K562 (cell line): ENCODE measurements around the gene RTN4. TPM values are rescaled to one million over a fixed set of nuclear protein-coding genes. Genes with fewer than 3 reads are reported as not detected.
A peak's percentile ranks its signal among the peaks of the same experiment; 100 is the strongest.

Experiments
- CAMTA2 ChIP-seq: fragments of 250-450 bp; sonication (Bioruptor Pico); conservative IDR thresholded peaks from 2 replicates; pipeline ENCODE4 v1.5.1; 2022
- CHD2 ChIP-seq: IDR thresholded peaks from 2 replicates; pipeline ENCODE4 v1.6.1; 2011; ENCODE audit warnings: low read depth, low read length
- ELF1 ChIP-seq: fragments of 200-800 bp; sonication (Bioruptor generic); IDR thresholded peaks from 2 replicates; pipeline ENCODE4 v1.6.1; 2016; ENCODE audit warnings: missing genetic modification characterization, missing compliant biosample characterization
- ERF ChIP-seq: fragments of 450-650 bp; formaldehyde crosslinking; IDR thresholded peaks from 2 replicates; pipeline ENCODE4 v1.4.0; 2020; ENCODE audit warnings: mild to moderate bottlenecking, mixed read lengths
- KDM2B ChIP-seq: fragments of 250-450 bp; sonication (Bioruptor Pico); IDR thresholded peaks from 2 replicates; pipeline ENCODE4 v1.8.0; 2021; ENCODE audit warnings: mild to moderate bottlenecking, moderate library complexity
- LCOR ChIP-seq: sonication (generic); formaldehyde crosslinking; IDR thresholded peaks from 2 replicates; pipeline ENCODE4 v1.8.0; 2022; ENCODE audit warnings: mild to moderate bottlenecking, missing genetic modification reagents
- MCM5 ChIP-seq: fragments of 450-650 bp; IDR thresholded peaks from 2 replicates; pipeline ENCODE4 v1.6.1; 2016; ENCODE audit warnings: low read depth
- NFXL1 ChIP-seq: fragments of 450-650 bp; formaldehyde crosslinking; IDR thresholded peaks from 2 replicates; pipeline ENCODE4 v1.4.0; 2021; ENCODE audit warnings: mild to moderate bottlenecking
- RBFOX2 ChIP-seq: fragments of 200-400 bp; formaldehyde crosslinking; IDR thresholded peaks from 2 replicates; pipeline ENCODE4 v1.6.1; 2017; ENCODE audit warnings: low read depth, mild to moderate bottlenecking, low read length, moderate library complexity
- SMAD1 ChIP-seq: fragments of 150-350 bp; IDR thresholded peaks from 2 replicates; pipeline ENCODE4 v1.6.1; 2014; ENCODE audit warnings: low read length, low read depth; ENCODE audit not compliant: partially characterized antibody
- SMARCA4 ChIP-seq: fragments of 450-650 bp; IDR thresholded peaks from 2 replicates; pipeline ENCODE4 v1.6.1; 2016
- ZC3H4 ChIP-seq: sonication (generic); formaldehyde crosslinking; IDR thresholded peaks from 2 replicates; pipeline ENCODE4 v1.9.0; 2021; ENCODE audit warnings: missing genetic modification reagents, borderline replicate concordance
- polyA plus RNA-seq, 8 experiments: library from polyadenylated mRNA; depleted of rRNA in 4 of 8; stranded (reverse) in 5 of 8; unstranded in 3 of 8; fragments of >200 nt; fragmentation: Nextera tagmentation in 2 of 8; fragmentation: Illumina TruSeq in 1 of 8; extraction: Ambion mirVana in 2 of 8; extraction: Trizol in 1 of 8; gene quantifications; 2 replicates each; pipeline versions ENCODE4 v1.2.1 to v1.2.3, GENCODE V29; 2011 to 2014; ENCODE audit warnings: inconsistent platforms in 1 of 8, missing spikeins in 1 of 8
- total RNA-seq, 7 experiments: library from RNA; depleted of rRNA in 6 of 7; stranded (reverse); fragments of >200 nt in 6 of 7; fragmentation: Illumina TruSeq in 2 of 7; extraction: Trizol in 2 of 7; gene quantifications; 2 replicates each; pipeline versions ENCODE4 v1.2.1 to v1.2.3, GENCODE V29; 2011 to 2021; ENCODE audit warnings: low replicate concordance in 1 of 7
- TF ChIP-seq, protein P1 (sequence below): fragments of 450-650 bp; IDR thresholded peaks from 2 replicates; pipeline ENCODE4 v1.6.1; 2018; ENCODE audit warnings: mild to moderate bottlenecking, low read depth; ENCODE audit not compliant: partially characterized antibody
- TF ChIP-seq, protein P2 (sequence below): fragments of 250-450 bp; sonication (Bioruptor Pico); IDR thresholded peaks from 2 replicates; pipeline ENCODE4 v1.8.0; 2022; ENCODE audit warnings: moderate library complexity, mild to moderate bottlenecking, inconsistent platforms
- TF ChIP-seq, protein P3 (sequence below): fragments of 250-450 bp; sonication (Bioruptor Pico); IDR thresholded peaks from 2 replicates; pipeline ENCODE4 v1.8.0; 2022; ENCODE audit warnings: moderate library complexity, mild to moderate bottlenecking, inconsistent platforms
- TF ChIP-seq, protein P4 (sequence below): fragments of 200-400 bp; formaldehyde crosslinking; IDR thresholded peaks from 2 replicates; pipeline ENCODE4 v1.6.1; 2017; ENCODE audit warnings: mild to moderate bottlenecking, low read depth, low read length, moderate library complexity
- TF ChIP-seq, protein P5 (sequence below): IDR thresholded peaks from 2 replicates; pipeline ENCODE4 v1.6.1; 2011; ENCODE audit not compliant: insufficient read length; ENCODE audit errors: extremely low read depth
- TF ChIP-seq, protein P6 (sequence below): fragments of 450-650 bp; IDR thresholded peaks from 2 replicates; pipeline ENCODE4 v1.6.1; 2017; ENCODE audit warnings: antibody characterized with exemption
- TF ChIP-seq, protein P7 (sequence below): fragments of 250-450 bp; sonication (Bioruptor Pico); IDR thresholded peaks from 2 replicates; pipeline ENCODE4 v1.5.0; 2020; ENCODE audit warnings: mild to moderate bottlenecking, borderline replicate concordance

Gene RTN4
- total and polyA plus RNA-seq, 9 of the 15 experiments (the other 6 are each of a cell fraction or from before 2014, with no cell fraction given): 73.0 to 248 (median 116) TPM

DNA sequence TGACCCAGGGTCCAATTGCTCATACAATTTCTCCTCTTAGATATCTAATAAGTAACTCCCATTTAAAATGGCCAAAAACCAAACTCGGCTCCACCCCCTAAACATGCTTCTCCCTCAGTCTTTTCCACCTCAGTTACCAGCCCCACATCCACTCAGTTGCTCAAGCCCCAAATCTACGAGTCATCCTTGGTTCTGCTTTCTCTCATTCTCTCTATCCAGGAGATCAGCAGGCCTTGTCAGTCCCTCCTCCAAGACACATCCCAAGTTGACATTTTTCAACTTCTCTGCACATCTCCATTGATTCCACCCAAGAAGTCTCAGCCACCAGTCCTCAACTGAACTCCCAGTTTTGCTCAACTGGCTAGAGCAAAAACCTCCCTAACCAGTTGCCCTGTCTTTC is 40.5 kb upstream of the RTN4 start (continued):
- TF ChIP-seq, protein P1, sequence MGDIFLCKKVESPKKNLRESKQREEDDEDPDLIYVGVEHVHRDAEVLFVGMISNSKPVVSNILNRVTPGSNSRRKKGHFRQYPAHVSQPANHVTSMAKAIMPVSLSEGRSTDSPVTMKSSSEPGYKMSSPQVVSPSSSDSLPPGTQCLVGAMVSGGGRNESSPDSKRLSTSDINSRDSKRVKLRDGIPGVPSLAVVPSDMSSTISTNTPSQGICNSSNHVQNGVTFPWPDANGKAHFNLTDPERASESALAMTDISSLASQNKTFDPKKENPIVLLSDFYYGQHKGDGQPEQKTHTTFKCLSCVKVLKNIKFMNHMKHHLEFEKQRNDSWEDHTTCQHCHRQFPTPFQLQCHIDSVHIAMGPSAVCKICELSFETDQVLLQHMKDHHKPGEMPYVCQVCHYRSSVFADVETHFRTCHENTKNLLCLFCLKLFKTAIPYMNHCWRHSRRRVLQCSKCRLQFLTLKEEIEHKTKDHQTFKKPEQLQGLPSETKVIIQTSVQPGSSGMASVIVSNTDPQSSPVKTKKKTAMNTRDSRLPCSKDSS: no peak
- TF ChIP-seq, protein P2, sequence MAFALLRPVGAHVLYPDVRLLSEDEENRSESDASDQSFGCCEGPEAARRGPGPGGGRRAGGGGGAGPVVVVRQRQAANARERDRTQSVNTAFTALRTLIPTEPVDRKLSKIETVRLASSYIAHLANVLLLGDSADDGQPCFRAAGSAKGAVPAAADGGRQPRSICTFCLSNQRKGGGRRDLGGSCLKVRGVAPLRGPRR (CRISPR knock-in tag): no peak
- TF ChIP-seq NFXL1: no peak
- TF ChIP-seq, protein P3, sequence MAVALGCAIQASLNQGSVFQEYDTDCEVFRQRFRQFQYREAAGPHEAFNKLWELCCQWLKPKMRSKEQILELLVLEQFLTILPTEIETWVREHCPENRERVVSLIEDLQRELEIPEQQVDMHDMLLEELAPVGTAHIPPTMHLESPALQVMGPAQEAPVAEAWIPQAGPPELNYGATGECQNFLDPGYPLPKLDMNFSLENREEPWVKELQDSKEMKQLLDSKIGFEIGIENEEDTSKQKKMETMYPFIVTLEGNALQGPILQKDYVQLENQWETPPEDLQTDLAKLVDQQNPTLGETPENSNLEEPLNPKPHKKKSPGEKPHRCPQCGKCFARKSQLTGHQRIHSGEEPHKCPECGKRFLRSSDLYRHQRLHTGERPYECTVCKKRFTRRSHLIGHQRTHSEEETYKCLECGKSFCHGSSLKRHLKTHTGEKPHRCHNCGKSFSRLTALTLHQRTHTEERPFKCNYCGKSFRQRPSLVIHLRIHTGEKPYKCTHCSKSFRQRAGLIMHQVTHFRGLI (CRISPR knock-in tag): no peak
- TF ChIP-seq, protein P4, sequence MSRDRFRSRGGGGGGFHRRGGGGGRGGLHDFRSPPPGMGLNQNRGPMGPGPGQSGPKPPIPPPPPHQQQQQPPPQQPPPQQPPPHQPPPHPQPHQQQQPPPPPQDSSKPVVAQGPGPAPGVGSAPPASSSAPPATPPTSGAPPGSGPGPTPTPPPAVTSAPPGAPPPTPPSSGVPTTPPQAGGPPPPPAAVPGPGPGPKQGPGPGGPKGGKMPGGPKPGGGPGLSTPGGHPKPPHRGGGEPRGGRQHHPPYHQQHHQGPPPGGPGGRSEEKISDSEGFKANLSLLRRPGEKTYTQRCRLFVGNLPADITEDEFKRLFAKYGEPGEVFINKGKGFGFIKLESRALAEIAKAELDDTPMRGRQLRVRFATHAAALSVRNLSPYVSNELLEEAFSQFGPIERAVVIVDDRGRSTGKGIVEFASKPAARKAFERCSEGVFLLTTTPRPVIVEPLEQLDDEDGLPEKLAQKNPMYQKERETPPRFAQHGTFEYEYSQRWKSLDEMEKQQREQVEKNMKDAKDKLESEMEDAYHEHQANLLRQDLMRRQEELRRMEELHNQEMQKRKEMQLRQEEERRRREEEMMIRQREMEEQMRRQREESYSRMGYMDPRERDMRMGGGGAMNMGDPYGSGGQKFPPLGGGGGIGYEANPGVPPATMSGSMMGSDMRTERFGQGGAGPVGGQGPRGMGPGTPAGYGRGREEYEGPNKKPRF: no peak
- TF ChIP-seq ELF1: no peak
- TF ChIP-seq ZC3H4 (CRISPR knock-in tag): no peak
- TF ChIP-seq SMARCA4: 0 out of 2 replicates have a peak, but pooled peaks have one; percentile 41
- no peak for TF ChIP-seq LCOR (CRISPR knock-in tag)
- TF ChIP-seq CHD2: no peak
- TF ChIP-seq MCM5: no peak
- TF ChIP-seq, protein P5, sequence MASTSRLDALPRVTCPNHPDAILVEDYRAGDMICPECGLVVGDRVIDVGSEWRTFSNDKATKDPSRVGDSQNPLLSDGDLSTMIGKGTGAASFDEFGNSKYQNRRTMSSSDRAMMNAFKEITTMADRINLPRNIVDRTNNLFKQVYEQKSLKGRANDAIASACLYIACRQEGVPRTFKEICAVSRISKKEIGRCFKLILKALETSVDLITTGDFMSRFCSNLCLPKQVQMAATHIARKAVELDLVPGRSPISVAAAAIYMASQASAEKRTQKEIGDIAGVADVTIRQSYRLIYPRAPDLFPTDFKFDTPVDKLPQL: no peak
- TF ChIP-seq, protein P6, sequence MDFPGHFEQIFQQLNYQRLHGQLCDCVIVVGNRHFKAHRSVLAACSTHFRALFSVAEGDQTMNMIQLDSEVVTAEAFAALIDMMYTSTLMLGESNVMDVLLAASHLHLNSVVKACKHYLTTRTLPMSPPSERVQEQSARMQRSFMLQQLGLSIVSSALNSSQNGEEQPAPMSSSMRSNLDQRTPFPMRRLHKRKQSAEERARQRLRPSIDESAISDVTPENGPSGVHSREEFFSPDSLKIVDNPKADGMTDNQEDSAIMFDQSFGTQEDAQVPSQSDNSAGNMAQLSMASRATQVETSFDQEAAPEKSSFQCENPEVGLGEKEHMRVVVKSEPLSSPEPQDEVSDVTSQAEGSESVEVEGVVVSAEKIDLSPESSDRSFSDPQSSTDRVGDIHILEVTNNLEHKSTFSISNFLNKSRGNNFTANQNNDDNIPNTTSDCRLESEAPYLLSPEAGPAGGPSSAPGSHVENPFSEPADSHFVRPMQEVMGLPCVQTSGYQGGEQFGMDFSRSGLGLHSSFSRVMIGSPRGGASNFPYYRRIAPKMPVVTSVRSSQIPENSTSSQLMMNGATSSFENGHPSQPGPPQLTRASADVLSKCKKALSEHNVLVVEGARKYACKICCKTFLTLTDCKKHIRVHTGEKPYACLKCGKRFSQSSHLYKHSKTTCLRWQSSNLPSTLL: no peak
- TF ChIP-seq CAMTA2: no peak
- no peak for TF ChIP-seq ERF (CRISPR knock-in tag)
- no peak for TF ChIP-seq RBFOX2
- TF ChIP-seq, protein P7, sequence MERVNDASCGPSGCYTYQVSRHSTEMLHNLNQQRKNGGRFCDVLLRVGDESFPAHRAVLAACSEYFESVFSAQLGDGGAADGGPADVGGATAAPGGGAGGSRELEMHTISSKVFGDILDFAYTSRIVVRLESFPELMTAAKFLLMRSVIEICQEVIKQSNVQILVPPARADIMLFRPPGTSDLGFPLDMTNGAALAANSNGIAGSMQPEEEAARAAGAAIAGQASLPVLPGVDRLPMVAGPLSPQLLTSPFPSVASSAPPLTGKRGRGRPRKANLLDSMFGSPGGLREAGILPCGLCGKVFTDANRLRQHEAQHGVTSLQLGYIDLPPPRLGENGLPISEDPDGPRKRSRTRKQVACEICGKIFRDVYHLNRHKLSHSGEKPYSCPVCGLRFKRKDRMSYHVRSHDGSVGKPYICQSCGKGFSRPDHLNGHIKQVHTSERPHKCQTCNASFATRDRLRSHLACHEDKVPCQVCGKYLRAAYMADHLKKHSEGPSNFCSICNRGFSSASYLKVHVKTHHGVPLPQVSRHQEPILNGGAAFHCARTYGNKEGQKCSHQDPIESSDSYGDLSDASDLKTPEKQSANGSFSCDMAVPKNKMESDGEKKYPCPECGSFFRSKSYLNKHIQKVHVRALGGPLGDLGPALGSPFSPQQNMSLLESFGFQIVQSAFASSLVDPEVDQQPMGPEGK (CRISPR knock-in tag): no peak
- no peak for TF ChIP-seq SMAD1
- TF ChIP-seq KDM2B (CRISPR knock-in tag): no peak
